Endothelial cell of umbilical vein (primary cell): ENCODE results near the gene LINC00237. TPM values are rescaled to one million over a fixed set of nuclear protein-coding genes. Genes with fewer than 3 reads are reported as not detected.

Experiments
- BruUV-seq: library from RNA; stranded (reverse); fragments of 400-500 nt; replicated peaks from 2 replicates; lab custom pipeline; 2021; lab: Mats Ljungman, UMichigan
- CTCF ChIA-PET: fragments of 300-600, 350-600 bp; sonication (Branson Sonifier 250); formaldehyde crosslinking; loops from one replicate; lab custom pipeline; 2021; ENCODE audit warnings: antibody characterized with exemption, inconsistent platforms; lab: Charles Lee
- POLR2A ChIA-PET: fragments of 300-600, 350-600 bp; sonication (Branson Sonifier 250); formaldehyde crosslinking; loops from one replicate; lab custom pipeline; 2021; ENCODE audit warnings: antibody characterized with exemption, inconsistent platforms; lab: Charles Lee
- DNase-seq: peaks from one replicate; pipeline ENCODE4 v3.0.0-alpha.2; 2011; ENCODE audit warnings: low read depth, low spot score
- FAIRE-seq: peaks from 2 replicates; lab custom pipeline; 2011; peaks lifted over from hg19 to GRCh38; lab: Jason Lieb, UNC
- H2AFZ ChIP-seq: 2 replicates; pipeline ENCODE4 v1.6.0; 2012; ENCODE audit warnings: low read depth, low read length, control low read depth, inconsistent platforms
- H3K27ac ChIP-seq: 2 replicates; pipeline ENCODE4 v1.5.1; 2011; ENCODE audit warnings: low read depth, mild to moderate bottlenecking, control low read depth, low read length, moderate library complexity; ENCODE audit not compliant: insufficient read depth
- H3K27me3 ChIP-seq, 2 experiments: 2 replicates each; pipeline versions ENCODE4 v1.6.0 to v1.6.1; 2011; ENCODE audit warnings: low read length in 2 of 2, mixed read lengths in 1 of 2; ENCODE audit not compliant: control insufficient read depth in 2 of 2, insufficient read depth in 2 of 2
- H3K36me3 ChIP-seq, 2 experiments: 2 replicates in 1 of 2; 3 replicates in 1 of 2; pipeline ENCODE4 v1.5.1; 2011; ENCODE audit warnings: low read length in 2 of 2, mild to moderate bottlenecking in 1 of 2, moderate library complexity in 1 of 2; ENCODE audit not compliant: control insufficient read depth in 2 of 2, insufficient read depth in 2 of 2; ENCODE audit errors: extremely low read depth in 1 of 2
- H3K4me1 ChIP-seq: 3 replicates; pipeline ENCODE4 v1.5.1; 2011; ENCODE audit warnings: mild to moderate bottlenecking, low read length; ENCODE audit not compliant: control insufficient read depth, insufficient read depth; ENCODE audit errors: extremely low read depth
- H3K4me2 ChIP-seq: 2 replicates; pipeline ENCODE4 v1.6.1; 2011; ENCODE audit warnings: low read length, control low read depth, mixed read lengths; ENCODE audit not compliant: insufficient read depth
- H3K4me3 ChIP-seq, 3 experiments: fragments of 200-600 bp in 1 of 3; sonication (generic), shearing (Covaris generic) in 1 of 3; replicated peaks in 1 of 3; 2 replicates each; pipeline ENCODE4 v1.5.1; 2011 to 2016; ENCODE audit warnings: control low read depth in 3 of 3, low read length in 3 of 3, mild to moderate bottlenecking in 2 of 3, inconsistent platforms in 1 of 3, low read depth in 1 of 3, moderate library complexity in 1 of 3; ENCODE audit not compliant: insufficient read depth in 1 of 3
- H3K79me2 ChIP-seq: 2 replicates; pipeline ENCODE4 v1.6.0; 2012; ENCODE audit warnings: low read length, inconsistent platforms; ENCODE audit not compliant: control insufficient read depth, insufficient read depth
- H3K9ac ChIP-seq: replicated peaks from 2 replicates; pipeline ENCODE3; 2011; ENCODE audit warnings: low read length, control low read depth; ENCODE audit not compliant: insufficient read depth; ENCODE audit errors: extremely low read depth
- H3K9me1 ChIP-seq: replicated peaks from 3 replicates; pipeline ENCODE4 v1.6.0; 2011; ENCODE audit warnings: mild to moderate bottlenecking, low read length; ENCODE audit not compliant: control insufficient read depth, insufficient read depth; ENCODE audit errors: extremely low read depth
- H3K9me3 ChIP-seq: replicated peaks from 2 replicates; pipeline ENCODE4 v1.5.1; 2012; ENCODE audit warnings: low read length, inconsistent platforms; ENCODE audit not compliant: control insufficient read depth, insufficient read depth
- H4K20me1 ChIP-seq: replicated peaks from 2 replicates; pipeline ENCODE3; 2011; ENCODE audit warnings: mild to moderate bottlenecking, low read length; ENCODE audit not compliant: control insufficient read depth, insufficient read depth; ENCODE audit errors: extremely low read depth
- CTCF ChIP-seq, 2 donors: IDR thresholded peaks; 1 replicate in 1 of 2; 2 replicates in 1 of 2; pipeline ENCODE4 v1.5.1; 2011; ENCODE audit warnings: low read length in 2 of 2, mild to moderate bottlenecking in 2 of 2, moderate library complexity in 2 of 2, control low read depth in 1 of 2, inconsistent platforms in 1 of 2, low read depth in 1 of 2; ENCODE audit not compliant: insufficient read depth in 1 of 2; ENCODE audit errors: extremely low read depth in 1 of 2
- EZH2 ChIP-seq: IDR thresholded peaks from 2 replicates; pipeline ENCODE4 v1.6.1; 2012; ENCODE audit warnings: borderline replicate concordance, low read depth, mild to moderate bottlenecking, moderate library complexity, low read length, inconsistent platforms; ENCODE audit not compliant: severe bottlenecking
- FOS ChIP-seq: IDR thresholded peaks from 2 replicates; pipeline ENCODE4 v1.6.1; 2011; ENCODE audit warnings: mild to moderate bottlenecking, low read length, moderate library complexity, borderline replicate concordance; ENCODE audit not compliant: insufficient read depth
- GATA2 ChIP-seq: IDR thresholded peaks from 2 replicates; pipeline ENCODE4 v1.7.0; 2011; ENCODE audit warnings: low read depth, mild to moderate bottlenecking, moderate library complexity, mixed read lengths, low read length; ENCODE audit not compliant: insufficient read length, insufficient read depth
- JUN ChIP-seq: IDR thresholded peaks from 2 replicates; pipeline ENCODE4 v1.6.1; 2011; ENCODE audit warnings: borderline replicate concordance, low read depth; ENCODE audit not compliant: insufficient read length, insufficient read depth
- MAX ChIP-seq: IDR thresholded peaks from 2 replicates; pipeline ENCODE4 v1.6.1; 2011; ENCODE audit not compliant: insufficient read depth, insufficient read length
- MYC ChIP-seq: IDR thresholded peaks from one replicate; pipeline ENCODE4 v1.6.1; 2011; ENCODE audit warnings: mild to moderate bottlenecking, low read depth, low read length
- POLR2A ChIP-seq: IDR thresholded peaks from 2 replicates; pipeline ENCODE4 v1.6.1; 2012; ENCODE audit warnings: low read depth, mild to moderate bottlenecking, control low read depth, low read length
- POLR2AphosphoS5 ChIP-seq: IDR thresholded peaks from 2 replicates; pipeline ENCODE4 v1.6.1; 2012; ENCODE audit warnings: low read depth, mild to moderate bottlenecking, control low read depth, low read length, moderate library complexity; ENCODE audit not compliant: insufficient read depth
- dilution Hi-C: fragments of 300-500 bp; cut with MboI; formaldehyde crosslinking; loops from one replicate; pipeline ENCODE4 v1.15.0; 2019; ENCODE audit warnings: low sequenced_read_pairs; ENCODE audit not compliant: extremely low pct_ligation_motif_present
- intact Hi-C: fragments of 100-400 bp; cut with micrococcal nuclease; formaldehyde crosslinking; loops from one replicate; pipeline ENCODE4 v1.10.0; 2022
- polyA plus RNA-seq, 4 experiments: library from polyadenylated mRNA; depleted of rRNA in 3 of 4; stranded (reverse) in 3 of 4; unstranded in 1 of 4; fragments of >200 nt; gene quantifications; 2 replicates each; pipeline versions ENCODE4 v1.2.1 to v1.2.3, GENCODE V29; 2011 to 2012; ENCODE audit warnings: missing spikeins in 1 of 4
- total RNA-seq: library from RNA; stranded (reverse); gene quantifications from 2 replicates; pipeline ENCODE4 v1.2.3, GENCODE V29; 2021

Gene LINC00237
- total and polyA plus RNA-seq, 2 donors (not counting 3 experiments of a cell fraction or from before 2014, with no cell fraction given): not detected

- DNase-seq (no peak), FAIRE-seq (no peak)
- ChIA-PET CTCF (no interaction called here), POLR2A (no interaction called here)
- Histone ChIP-seq H3K36me3 (no peaks in the 10 kb centered on the region), H3K27me3 (no peaks in the 10 kb centered on the region), H3K9me3 (no peaks in the 10 kb centered on the region), H3K4me3 (no peak overlapping the region), H3K9ac (no peak overlapping the region), H3K27ac (no peak overlapping the region), H2AFZ (no peak overlapping the region), H3K9me1 (no peaks in the 10 kb centered on the region), H4K20me1 (no peaks in the 10 kb centered on the region), H3K79me2 (no peaks in the 10 kb centered on the region), H3K4me1 (no peaks in the 10 kb centered on the region), H3K4me2 (no peak overlapping the region)
- no TSS peak for BruUV-seq
- TF ChIP-seq MYC (no peak), CTCF (IDR thresholded peaks at IDR 0.05; ENCODE audit: extremely low read depth in 1 of 2, insufficient read depth in 1 of 2, low read depth in 1 of 2, low read length in 2 of 2) (no peak), MAX (no peak)
- intact Hi-C loops: no loop called here
- dilution Hi-C loops: no loop called here
Observed at GRCh38 chr20:21082584-21082983, 23.6 kb downstream of the LINC00237 start.

- CTCF ChIA-PET: no interaction called here
- dilution Hi-C loops: no loop called here
- no peaks in the 10 kb centered on the region for H3K79me2 ChIP-seq
Observed at GRCh38 chr20:21077809-21078345, 28.3 kb downstream of the LINC00237 start.

More at GRCh38 chr20:21077809-21078345, 28.3 kb downstream of the LINC00237 start:
- Histone ChIP-seq H3K4me3 (no peak overlapping the region), H3K9me1 (no peaks in the 10 kb centered on the region), H2AFZ (no peak overlapping the region), H3K36me3 (no peaks in the 10 kb centered on the region), H3K4me1 (no peaks in the 10 kb centered on the region), H3K9me3 (no peaks in the 10 kb centered on the region), H3K27ac (no peak overlapping the region), H3K9ac (no peak overlapping the region), H4K20me1 (no peaks in the 10 kb centered on the region), H3K4me2 (no peak overlapping the region), H3K27me3 (no peaks in the 10 kb centered on the region)
- DNase-seq (no peak), FAIRE-seq (no peak)
- intact Hi-C loops: no loop called here
- TF ChIP-seq FOS (no peak), MYC (no peak), GATA2 (no peak), MAX (no peak), CTCF (IDR thresholded peaks at IDR 0.05; ENCODE audit: extremely low read depth in 1 of 2, insufficient read depth in 1 of 2, low read depth in 1 of 2, low read length in 2 of 2) (no peak), EZH2 (no peak), POLR2A (no peak), JUN (no peak), POLR2AphosphoS5 (no peak)
- POLR2A ChIA-PET: no interaction called here
- BruUV-seq: no TSS peak
